ENCODE data around the gene LY9.
A peak's percentile ranks its signal among the peaks of the same experiment; 100 is the strongest.

LY9 gene

DNA sequence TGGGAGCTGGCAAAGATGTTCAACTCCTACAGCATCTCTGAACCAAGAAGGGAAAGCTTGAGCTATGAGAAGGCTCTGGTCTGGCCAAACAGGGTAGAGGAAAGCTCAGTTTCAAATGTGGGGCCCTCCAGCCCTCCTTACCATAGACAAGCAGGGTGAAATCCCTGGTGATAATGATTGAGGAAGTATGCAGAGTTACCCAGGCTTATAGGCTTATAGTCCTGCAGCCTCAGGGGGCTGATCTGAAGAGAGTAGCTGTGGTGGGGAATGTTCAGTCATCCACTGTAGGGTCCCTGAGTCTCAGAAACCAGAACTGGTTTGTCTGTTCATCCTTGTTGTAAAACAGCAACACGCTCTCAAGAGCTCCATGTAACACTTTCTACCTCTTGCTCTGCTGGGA lies 19.8 kb upstream of the LY9 start:
- H3K4me1 ChIP-seq, result no peaks in the 10 kb centered on the region
- DNase-seq, result no peak
- no peak overlapping the region for H3K4me3 ChIP-seq (ENCODE audit: low read depth, low read length)
- no peaks in the 10 kb centered on the region for H3K36me3 ChIP-seq
- TF ChIP-seq CTCF (IDR thresholded peaks at IDR 0.05; ENCODE audit: low read depth, low read length), result no peak
- no peaks in the 10 kb centered on the region for H3K27me3 ChIP-seq
- no peaks in the 10 kb centered on the region for H3K9me3 ChIP-seq

- peak; percentile 28 for DNase-seq
- peak; percentile 54 for TF ChIP-seq CTCF (IDR thresholded peaks at IDR 0.05; ENCODE audit: low read depth, low read length)
- Histone ChIP-seq H3K9me3 (no peaks in the 10 kb centered on the region; the same call in 1 of the 2 replicates), H3K4me3 (ENCODE audit: low read depth, low read length) (no peak overlapping the region), H3K36me3 (no peaks in the 10 kb centered on the region), H3K27me3 (no peaks in the 10 kb centered on the region), H3K4me1 (no peaks in the 10 kb centered on the region)
Measured at GRCh38 chr1:160777486-160778089, 18.4 kb upstream of the LY9 start.

GRCh38 chr1:160778976-160779375 lies 17.0 kb upstream of the LY9 start:
- no peaks in the 10 kb centered on the region; the same call in 1 of the 2 replicates for H3K9me3 ChIP-seq

DNA sequence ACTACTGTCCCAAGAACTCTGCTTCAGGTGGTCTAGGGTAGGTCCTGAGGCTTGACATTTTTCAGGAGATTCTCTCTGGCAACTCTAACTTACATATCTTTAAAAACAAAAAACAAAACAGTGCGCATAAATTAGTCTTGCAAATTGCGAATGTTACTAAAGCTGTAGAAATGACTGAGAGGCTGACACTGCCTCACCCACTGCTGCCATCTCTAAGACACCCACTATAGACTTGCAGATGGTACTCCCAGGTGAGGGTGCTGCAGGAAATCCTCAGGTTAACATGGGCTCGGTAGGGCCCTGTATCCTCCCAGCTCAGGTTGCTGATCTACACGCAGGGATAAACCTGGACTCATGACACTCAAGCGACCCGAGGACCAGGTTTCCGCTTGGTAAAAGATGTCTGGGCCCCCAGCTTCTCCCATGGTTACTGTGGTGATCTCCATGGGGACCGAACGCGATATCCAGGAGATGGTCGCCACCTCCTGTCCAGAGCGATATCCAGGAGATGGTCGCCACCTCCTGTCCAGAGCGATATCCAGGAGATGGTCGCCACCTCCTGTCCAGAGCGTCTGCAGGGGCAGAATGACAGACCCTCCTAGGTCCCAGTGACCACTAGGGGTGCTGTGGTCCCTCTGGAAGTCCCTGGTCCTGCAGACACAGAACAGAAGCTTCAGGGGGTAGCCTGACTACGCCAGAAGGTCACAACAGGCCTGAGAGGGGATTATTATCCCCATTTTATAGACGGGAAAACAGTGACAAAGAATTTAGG lies 16.2 kb upstream of the LY9 start:
- DNase-seq, result peak; percentile 56
- H3K9me3 ChIP-seq, result no peaks in the 10 kb centered on the region; the same call in 1 of the 2 replicates
- peak; percentile 53 for TF ChIP-seq CTCF (IDR thresholded peaks at IDR 0.05; ENCODE audit: low read depth, low read length)
- H3K36me3 ChIP-seq, result no peaks in the 10 kb centered on the region
- H3K4me3 ChIP-seq (ENCODE audit: low read depth, low read length), result no peak overlapping the region
- H3K4me1 ChIP-seq, result no peaks in the 10 kb centered on the region
- no peaks in the 10 kb centered on the region for H3K27me3 ChIP-seq

More at GRCh38 chr1:160778976-160779375, 17.0 kb upstream of the LY9 start:
- DNase-seq, result no peak
- TF ChIP-seq CTCF (IDR thresholded peaks at IDR 0.05; ENCODE audit: low read depth, low read length), result no peak
- Histone ChIP-seq H3K4me3 (ENCODE audit: low read depth, low read length) (no peak overlapping the region), H3K4me1 (no peaks in the 10 kb centered on the region), H3K27me3 (no peaks in the 10 kb centered on the region), H3K36me3 (no peaks in the 10 kb centered on the region)

- DNase-seq, result no peak
- no peak overlapping the region for H3K4me3 ChIP-seq (ENCODE audit: low read depth, low read length)
- H3K27me3 ChIP-seq, result no peaks in the 10 kb centered on the region
Measured at GRCh38 chr1:160780398-160780755, 15.6 kb upstream of the LY9 start.

More at GRCh38 chr1:160780398-160780755, 15.6 kb upstream of the LY9 start:
- H3K9me3 ChIP-seq, result no peaks in the 10 kb centered on the region; the same call in 1 of the 2 replicates
- no peaks in the 10 kb centered on the region for H3K36me3 ChIP-seq
- no peak for TF ChIP-seq CTCF (IDR thresholded peaks at IDR 0.05; ENCODE audit: low read depth, low read length)
- H3K4me1 ChIP-seq, result no peaks in the 10 kb centered on the region
